Measurements from ENCODE around the gene DTX3. TPM values are rescaled to one million over a fixed set of nuclear protein-coding genes. Genes with fewer than 3 reads are reported as not detected.
"Not testable (repeated sequence)": the region's sequence is repeated elsewhere in the genome, so short reads cannot be mapped to it uniquely, and the experiment has no call there.

DTX3 gene
- total and polyA plus RNA-seq, 7 experiments from 2014 or later, result 5.3 to 42.5 (median 25.5) TPM

DNA sequence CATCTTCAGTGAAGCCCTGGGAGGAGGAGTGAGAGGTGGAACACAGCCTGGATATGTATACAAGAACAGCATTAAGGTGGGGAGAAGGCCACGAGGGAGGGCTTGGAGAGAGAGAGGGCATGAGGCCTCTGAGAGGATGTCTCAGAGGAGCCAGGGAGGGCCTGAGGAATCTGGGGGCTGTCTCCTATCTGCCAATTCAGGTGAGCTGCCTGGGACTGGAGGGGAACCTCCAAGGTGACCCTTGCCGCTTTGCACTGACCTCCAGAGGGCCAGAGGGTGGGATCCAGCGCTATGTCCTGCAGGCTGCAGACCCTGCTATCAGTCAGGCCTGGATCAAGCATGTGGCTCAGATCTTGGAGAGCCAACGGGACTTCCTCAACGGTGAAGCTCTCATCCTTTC lies 11.0 kb downstream of the DTX3 start:
- H3K27ac Mint-ChIP-seq, result no peak overlapping the region
- no peaks in the 10 kb centered on the region for H3K36me3 Mint-ChIP-seq
- no peak overlapping the region for H3K27ac ChIP-seq (ENCODE audit: low read depth, low read length)
- DNase-seq (no peak), ATAC-seq (no peak)
- no peaks in the 10 kb centered on the region for H3K36me3 ChIP-seq (ENCODE audit: control insufficient read depth in 2 of 3, insufficient read depth in 3 of 3, low read length in 3 of 3)
- ChIA-PET CTCF (interaction anchor here (1.9 kb wide), 1 partner anchor 35 kb away, joined by 5 read pairs; no protein-coding TSS in a partner anchor), POLR2A (interaction anchor here (1.6 kb wide), 1 partner anchor 23 kb away, joined by 4 read pairs; no protein-coding TSS in a partner anchor)
- peaks cover 6 to 17% of the 10 kb centered on the region in 2 donors for H3K27me3 ChIP-seq (ENCODE audit: control insufficient read depth in 2 of 2, insufficient read depth in 2 of 2, low read length in 2 of 2)
- intact Hi-C loops (cut with micrococcal nuclease), result no loop called here
- H3K4me1 Mint-ChIP-seq, result peaks cover 9 to 23% (median 15%) of the 10 kb centered on the region in 7 donors
- H3K4me3 ChIP-seq (ENCODE audit: low read length), result no peak overlapping the region
- H3K4me3 Mint-ChIP-seq, result peak overlapping the region in 1 of 10 donors; percentile 7
- peaks cover 27 to 89% (median 51%) of the 10 kb centered on the region in 5 donors for H3K27me3 Mint-ChIP-seq
- H3K4me1 ChIP-seq (ENCODE audit: control insufficient read depth in 2 of 2, insufficient read depth in 2 of 2, low read length in 2 of 2), result peaks cover 9 to 18% of the 10 kb centered on the region in 2 donors
- H3K9me3 Mint-ChIP-seq, result no peaks in the 10 kb centered on the region
- no peaks in the 10 kb centered on the region for H3K9me3 ChIP-seq (ENCODE audit: control insufficient read depth in 2 of 3, low read length in 3 of 3)

DNA sequence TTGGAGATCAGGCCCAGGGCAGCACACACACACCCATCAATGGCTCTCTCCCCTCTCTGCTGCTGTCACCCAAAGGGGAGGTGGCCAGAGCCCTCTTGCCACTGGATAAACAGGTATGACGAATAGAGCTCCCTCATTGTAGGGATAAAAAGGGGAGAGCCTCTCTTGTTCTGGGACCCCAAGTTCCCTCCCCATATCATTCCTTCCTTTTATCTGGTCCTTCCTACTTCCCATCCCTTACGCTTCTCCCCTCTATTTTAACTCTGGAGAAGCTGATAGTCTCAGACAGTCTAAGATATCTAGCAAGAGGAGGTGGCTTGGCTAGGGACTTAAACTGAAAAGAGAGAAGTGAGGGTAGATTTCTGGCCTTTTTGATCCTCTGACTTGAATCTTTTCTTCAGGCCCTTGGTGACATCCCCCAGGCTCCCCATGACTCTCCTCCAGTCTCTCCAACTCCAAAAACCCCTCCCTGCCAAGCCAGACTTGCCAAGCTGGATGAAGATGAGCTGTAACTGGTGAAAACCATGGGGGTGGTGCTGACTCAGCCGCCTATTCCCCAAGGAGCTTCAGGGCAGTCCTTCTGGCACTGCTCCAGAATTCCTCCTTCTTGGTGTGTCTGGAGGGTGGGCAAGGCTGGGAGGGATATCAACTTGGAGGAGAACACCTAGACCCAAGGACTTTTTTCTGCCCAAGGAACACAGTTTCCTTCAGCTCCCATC lies 11.9 kb downstream of the DTX3 start:
- Mint-ChIP-seq H3K4me3 (no peak overlapping the region), H3K4me1 (peaks cover 15 to 27% (median 22%) of the 10 kb centered on the region in 7 donors), H3K27ac (no peak overlapping the region), H3K9me3 (no peaks in the 10 kb centered on the region), H3K36me3 (no peaks in the 10 kb centered on the region), H3K27me3 (peaks cover 37 to 94% (median 59%) of the 10 kb centered on the region in 5 donors)
- no peaks in the 10 kb centered on the region for H3K9me3 ChIP-seq (ENCODE audit: control insufficient read depth in 2 of 3, low read length in 3 of 3)
- DNase-seq (no peak), ATAC-seq (no peak)
- no peak overlapping the region for H3K4me3 ChIP-seq (ENCODE audit: low read length)
- H3K4me1 ChIP-seq (ENCODE audit: control insufficient read depth in 2 of 2, insufficient read depth in 2 of 2, low read length in 2 of 2), result peaks cover 18 to 24% of the 10 kb centered on the region in 2 donors
- H3K27ac ChIP-seq (ENCODE audit: low read depth, low read length), result no peak overlapping the region
- peaks cover 11 to 26% of the 10 kb centered on the region in 2 donors for H3K27me3 ChIP-seq (ENCODE audit: control insufficient read depth in 2 of 2, insufficient read depth in 2 of 2, low read length in 2 of 2)
- intact Hi-C loops (cut with micrococcal nuclease), result no loop called here
- no peaks in the 10 kb centered on the region for H3K36me3 ChIP-seq (ENCODE audit: control insufficient read depth in 2 of 3, insufficient read depth in 3 of 3, low read length in 3 of 3)
- POLR2A ChIA-PET, result no interaction called here
- CTCF ChIA-PET, result interaction anchor here (1.9 kb wide), 1 partner anchor 36 kb away, joined by 5 read pairs; no protein-coding TSS in a partner anchor

DNA sequence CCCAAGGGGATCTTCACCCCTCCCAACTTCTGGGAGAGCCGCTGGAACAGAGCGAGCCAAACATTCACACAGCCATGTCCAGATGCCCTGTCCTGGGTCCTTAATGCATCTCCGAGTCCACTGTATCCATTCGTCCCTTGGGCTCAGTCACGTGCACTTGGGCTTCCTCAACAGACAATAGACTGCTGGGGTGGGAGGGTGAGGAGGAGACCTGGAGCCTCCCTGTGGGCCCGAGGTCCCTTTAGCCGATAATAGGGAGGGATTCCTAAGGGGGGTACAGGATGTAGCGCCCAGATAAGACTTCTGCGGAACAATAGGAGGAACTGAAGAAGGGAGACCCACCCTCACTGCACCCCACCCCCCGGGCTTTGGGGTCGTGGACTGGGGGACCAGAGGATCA lies 13.3 kb downstream of the DTX3 start:
- Histone ChIP-seq H3K9me3 (ENCODE audit: control insufficient read depth in 2 of 3, low read length in 3 of 3) (no peaks in the 10 kb centered on the region), H3K4me1 (ENCODE audit: control insufficient read depth in 2 of 2, insufficient read depth in 2 of 2, low read length in 2 of 2) (peaks cover 20 to 30% of the 10 kb centered on the region in 2 donors), H3K27ac (ENCODE audit: low read depth, low read length) (no peak overlapping the region), H3K4me3 (ENCODE audit: low read length) (no peak overlapping the region), H3K36me3 (ENCODE audit: control insufficient read depth in 2 of 3, insufficient read depth in 3 of 3, low read length in 3 of 3) (no peaks in the 10 kb centered on the region), H3K27me3 (ENCODE audit: control insufficient read depth in 2 of 2, insufficient read depth in 2 of 2, low read length in 2 of 2) (peaks cover 11 to 34% of the 10 kb centered on the region in 2 donors)
- Mint-ChIP-seq H3K4me3 (no peak overlapping the region), H3K27me3 (peaks cover 51 to 97% (median 64%) of the 10 kb centered on the region in 5 donors), H3K27ac (no peak overlapping the region), H3K36me3 (peaks cover 0 to 5% (median 0%) of the 10 kb centered on the region in 5 donors), H3K9me3 (no peaks in the 10 kb centered on the region), H3K4me1 (peaks cover 19 to 33% (median 30%) of the 10 kb centered on the region in 7 donors)
- DNase-seq, result no peak
- ATAC-seq, result no peak
- intact Hi-C loops (cut with micrococcal nuclease), result no loop called here
- ChIA-PET POLR2A (no interaction called here), CTCF (no interaction called here)

DNA sequence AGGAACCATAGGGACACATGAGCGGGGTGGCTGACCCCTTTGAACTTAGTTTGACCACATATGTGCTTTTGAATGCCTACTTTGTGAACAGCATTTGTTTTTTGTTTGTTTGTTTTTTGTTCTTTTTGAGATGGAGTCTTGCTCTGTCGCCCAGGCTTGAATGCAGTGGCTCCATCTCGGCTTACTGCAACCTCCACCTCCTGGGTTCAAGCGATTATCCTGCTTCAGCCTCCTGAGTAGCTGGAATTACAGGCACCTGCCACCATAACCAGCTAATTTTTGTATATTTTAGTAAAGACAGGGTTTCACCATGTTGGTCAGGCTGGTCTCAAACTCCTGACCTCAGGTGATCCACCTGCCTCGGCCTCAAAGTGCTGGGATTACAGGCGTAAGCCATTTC lies 13.8 kb downstream of the DTX3 start:
- Mint-ChIP-seq H3K27me3 (peaks cover 55 to 97% (median 69%) of the 10 kb centered on the region in 5 donors), H3K4me1 (peaks cover 19 to 33% (median 30%) of the 10 kb centered on the region in 7 donors)
- DNase-seq; H3K27ac Mint-ChIP-seq; H3K4me3 Mint-ChIP-seq; H3K4me3 ChIP-seq (ENCODE audit: low read length); intact Hi-C loops (cut with micrococcal nuclease); ATAC-seq; H3K27ac ChIP-seq (ENCODE audit: low read depth, low read length); H3K36me3 Mint-ChIP-seq; POLR2A ChIA-PET; H3K36me3 ChIP-seq (ENCODE audit: control insufficient read depth in 2 of 3, insufficient read depth in 3 of 3, low read length in 3 of 3); H3K9me3 Mint-ChIP-seq; CTCF ChIA-PET; H3K9me3 ChIP-seq (ENCODE audit: control insufficient read depth in 2 of 3, low read length in 3 of 3): not testable (repeated sequence)
- Histone ChIP-seq H3K27me3 (ENCODE audit: control insufficient read depth in 2 of 2, insufficient read depth in 2 of 2, low read length in 2 of 2) (peaks cover 11 to 39% of the 10 kb centered on the region in 2 donors), H3K4me1 (ENCODE audit: control insufficient read depth in 2 of 2, insufficient read depth in 2 of 2, low read length in 2 of 2) (peaks cover 20 to 30% of the 10 kb centered on the region in 2 donors)

DNA sequence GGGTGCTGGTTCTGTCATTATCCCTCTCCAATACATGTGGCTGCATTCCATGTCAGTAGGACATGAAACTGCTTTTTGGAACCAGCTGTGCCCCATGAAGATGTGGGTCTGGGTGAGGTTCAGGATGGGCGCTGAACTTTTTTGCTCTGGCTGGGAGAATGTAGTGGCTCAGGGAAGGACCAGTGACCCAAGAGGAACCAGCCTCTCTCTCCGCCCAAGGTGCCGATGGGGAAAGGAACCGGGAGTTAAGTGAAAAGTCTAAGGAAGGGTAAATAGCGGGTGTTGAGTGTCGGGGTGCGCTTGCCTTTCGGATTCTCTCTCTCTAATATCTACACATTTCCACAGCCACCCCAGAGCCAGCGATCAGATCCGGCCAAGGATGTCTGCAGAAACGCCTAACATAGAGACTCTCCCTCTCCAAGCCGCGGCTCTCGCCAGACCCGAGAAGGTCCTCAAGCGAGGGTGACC lies 14.4 kb downstream of the DTX3 start:
- H3K4me1 Mint-ChIP-seq, result peaks cover 19 to 33% (median 30%) of the 10 kb centered on the region in 7 donors
- Histone ChIP-seq H3K27ac (ENCODE audit: low read depth, low read length) (no peak overlapping the region), H3K9me3 (ENCODE audit: control insufficient read depth in 2 of 3, low read length in 3 of 3) (no peaks in the 10 kb centered on the region), H3K36me3 (ENCODE audit: control insufficient read depth in 2 of 3, insufficient read depth in 3 of 3, low read length in 3 of 3) (no peaks in the 10 kb centered on the region), H3K27me3 (ENCODE audit: control insufficient read depth in 2 of 2, insufficient read depth in 2 of 2, low read length in 2 of 2) (peaks cover 11 to 41% of the 10 kb centered on the region in 2 donors), H3K4me3 (ENCODE audit: low read length) (no peak overlapping the region), H3K4me1 (ENCODE audit: control insufficient read depth in 2 of 2, insufficient read depth in 2 of 2, low read length in 2 of 2) (peaks cover 20 to 30% of the 10 kb centered on the region in 2 donors)
- intact Hi-C loops (cut with micrococcal nuclease), result no loop called here
- H3K27ac Mint-ChIP-seq, result no peak overlapping the region
- no peaks in the 10 kb centered on the region for H3K9me3 Mint-ChIP-seq
- ChIA-PET POLR2A (no interaction called here), CTCF (interaction anchor here (2.0 to 4.0 kb wide), 2 partner anchors 13 to 36 kb away, joined by 8 to 72 read pairs; partner anchors contain the start of gene DTX3)
- peak overlapping the region; percentile 9 to 87 (median 48) for H3K4me3 Mint-ChIP-seq
- DNase-seq (no peak), ATAC-seq (no peak)
- H3K36me3 Mint-ChIP-seq, result peaks cover 0 to 5% (median 0%) of the 10 kb centered on the region in 5 donors
- peaks cover 61 to 97% (median 74%) of the 10 kb centered on the region in 5 donors for H3K27me3 Mint-ChIP-seq

DNA sequence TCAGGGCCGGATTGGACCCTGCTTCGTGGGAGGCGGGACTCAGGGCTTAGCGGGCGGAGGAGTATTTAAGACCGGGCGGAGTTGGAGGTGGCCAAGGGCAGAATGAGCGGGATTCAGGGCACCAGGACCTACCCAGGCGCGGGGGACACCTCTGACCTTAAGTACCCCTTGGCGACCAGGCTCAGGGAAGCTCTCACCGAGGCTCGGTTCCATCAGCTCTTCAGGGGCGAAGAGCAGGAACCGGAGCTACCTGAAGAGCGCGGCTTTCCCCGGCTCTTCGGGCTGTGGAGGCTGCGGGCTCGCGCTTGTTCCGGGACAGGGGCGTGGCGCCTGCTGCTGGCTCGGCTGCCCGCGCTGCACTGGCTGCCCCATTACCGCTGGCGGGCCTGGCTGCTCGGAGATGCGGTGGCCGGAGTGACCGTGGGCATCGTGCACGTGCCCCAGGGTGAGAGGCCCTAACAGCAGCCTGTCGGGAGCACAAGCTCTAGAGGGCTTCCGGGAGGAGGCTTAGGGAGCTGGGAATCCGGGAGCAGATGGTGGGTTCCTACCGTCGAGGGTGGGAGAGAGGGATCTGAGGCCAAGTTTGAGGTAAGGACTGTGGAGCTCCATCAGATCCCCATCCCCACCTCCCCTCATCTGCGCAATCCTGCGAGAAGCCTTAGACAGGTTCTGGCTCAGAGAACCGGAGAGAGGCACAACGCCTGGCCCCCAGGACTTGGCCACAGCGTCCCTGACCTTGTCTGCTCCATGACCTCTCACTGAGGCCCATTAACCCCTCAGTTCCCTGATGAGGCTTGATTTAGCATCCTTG lies 15.0 kb downstream of the DTX3 start:
- Mint-ChIP-seq H3K36me3 (peaks cover 0 to 5% (median 0%) of the 10 kb centered on the region in 5 donors), H3K27me3 (peaks cover 68 to 97% (median 81%) of the 10 kb centered on the region in 5 donors), H3K4me1 (peaks cover 19 to 33% (median 30%) of the 10 kb centered on the region in 7 donors), H3K4me3 (peak overlapping the region in 9 of 10 donors; percentile 9 to 87 (median 53)), H3K9me3 (no peaks in the 10 kb centered on the region), H3K27ac (no peak overlapping the region)
- ATAC-seq (peak; percentile 61), DNase-seq (peak in 1 of 9 donors; percentile 27)
- Histone ChIP-seq H3K9me3 (ENCODE audit: control insufficient read depth in 2 of 3, low read length in 3 of 3) (no peaks in the 10 kb centered on the region), H3K36me3 (ENCODE audit: control insufficient read depth in 2 of 3, insufficient read depth in 3 of 3, low read length in 3 of 3) (no peaks in the 10 kb centered on the region), H3K27ac (ENCODE audit: low read depth, low read length) (no peak overlapping the region), H3K4me1 (ENCODE audit: control insufficient read depth in 2 of 2, insufficient read depth in 2 of 2, low read length in 2 of 2) (peaks cover 20 to 30% of the 10 kb centered on the region in 2 donors), H3K27me3 (ENCODE audit: control insufficient read depth in 2 of 2, insufficient read depth in 2 of 2, low read length in 2 of 2) (peaks cover 11 to 41% of the 10 kb centered on the region in 2 donors), H3K4me3 (ENCODE audit: low read length) (no peak overlapping the region)
- CTCF ChIA-PET, result interaction anchor here (1.6 to 4.0 kb wide), 3 partner anchors 14 to 36 kb away, joined by 6 to 72 read pairs (median 8); partner anchors contain the start of gene DTX3
- intact Hi-C loops (cut with micrococcal nuclease), result loop anchor here (2.0 to 10.0 kb wide), 3 partner anchors 13 to 375 kb away; partner anchors contain the start of gene PIP4K2C (in 1 of the 2)
- POLR2A ChIA-PET, result interaction anchor here (0.6 to 1.4 kb wide), 4 partner anchors 9 to 246 kb away, joined by 3 to 8 read pairs (median 4); partner anchors contain the start of genes ARHGEF25 and PIP4K2C

Data from naive thymus-derived CD4-positive, alpha-beta T cell (primary cell).